Right atrium auricular region (tissue), 2 donors: ENCODE results near the gene SRRM1. TPM values are rescaled to one million over a fixed set of nuclear protein-coding genes. Genes with fewer than 3 reads are reported as not detected.

Experiments used
- DNase-seq: peaks from one replicate; pipeline ENCODE4 v3.0.0-alpha.2; 2019; ENCODE audit warnings: low spot score
- H3K27ac ChIP-seq, 2 donors: fragments of 200-600 bp; sonication (generic); 1 replicate in 1 of 2; 2 replicates in 1 of 2; pipeline ENCODE4 v1.5.1; 2016 to 2019
- H3K27me3 ChIP-seq, 2 donors: fragments of 200-600 bp; sonication (generic); one replicate each; pipeline versions ENCODE4 v1.5.1 to v1.6.0; 2017 to 2019
- H3K36me3 ChIP-seq: fragments of 200-600 bp; sonication (generic); one replicate; pipeline ENCODE4 v1.5.1; 2016
- H3K4me1 ChIP-seq, 2 donors: fragments of 200-600 bp; sonication (generic); one replicate each; pipeline versions ENCODE4 v1.5.1 to v1.6.0; 2017 to 2019
- H3K4me3 ChIP-seq, 2 donors: fragments of 200-600 bp; sonication (generic); 1 replicate in 1 of 2; 2 replicates in 1 of 2; pipeline ENCODE4 v1.5.1; 2017 to 2019; ENCODE audit warnings: mild to moderate bottlenecking in 1 of 2, moderate library complexity in 1 of 2
- H3K9me3 ChIP-seq, 2 donors: fragments of 200-600 bp; sonication (generic); one replicate each; pipeline ENCODE4 v1.5.1; 2019
- CTCF ChIP-seq, 2 donors: fragments of 200-600 bp; sonication (generic); IDR thresholded peaks; one replicate each; pipeline ENCODE4 v1.5.1; 2019; ENCODE audit warnings: antibody characterized with exemption in 2 of 2
- total RNA-seq, 2 donors: library from RNA; depleted of rRNA; stranded (reverse); fragments of >200 nt; gene quantifications; one replicate each; pipeline ENCODE4 v1.1.0, GENCODE V29; 2016

Gene SRRM1
- total RNA-seq, 2 donors from 2014 or later, result 49.5 to 50.5 TPM

GRCh38 chr1:24648919-24649318, 5.8 kb downstream of the SRRM1 start:
- Histone ChIP-seq H3K27ac (no peak overlapping the region), H3K4me3 (no peak overlapping the region), H3K4me1 (peaks cover 0 to 19% of the 10 kb centered on the region in 2 donors), H3K9me3 (no peaks in the 10 kb centered on the region), H3K27me3 (no peaks in the 10 kb centered on the region), H3K36me3 (peaks cover 81% of the 10 kb centered on the region)
- TF ChIP-seq CTCF (IDR thresholded peaks at IDR 0.05), result no peak
- DNase-seq, result no peak

GRCh38 chr1:24652382-24652781, 9.3 kb downstream of the SRRM1 start:
- Histone ChIP-seq H3K4me1 (no peaks in the 10 kb centered on the region), H3K9me3 (no peaks in the 10 kb centered on the region), H3K36me3 (peaks cover 98% of the 10 kb centered on the region), H3K27ac (no peak overlapping the region), H3K4me3 (no peak overlapping the region), H3K27me3 (no peaks in the 10 kb centered on the region)
- TF ChIP-seq CTCF (IDR thresholded peaks at IDR 0.05), result no peak
- DNase-seq, result no peak

GRCh38 chr1:24654010-24654409, 10.9 kb downstream of the SRRM1 start:
- H3K27ac ChIP-seq, result no peak overlapping the region
- H3K9me3 ChIP-seq, result no peaks in the 10 kb centered on the region

GRCh38 chr1:24656046-24656445, 12.9 kb downstream of the SRRM1 start:
- no peak for DNase-seq
- Histone ChIP-seq H3K27me3 (no peaks in the 10 kb centered on the region), H3K27ac (no peak overlapping the region), H3K9me3 (no peaks in the 10 kb centered on the region), H3K4me1 (no peaks in the 10 kb centered on the region), H3K36me3 (peaks cover 90% of the 10 kb centered on the region), H3K4me3 (no peak overlapping the region)
- TF ChIP-seq CTCF (IDR thresholded peaks at IDR 0.05), result no peak

More at GRCh38 chr1:24654010-24654409, 10.9 kb downstream of the SRRM1 start:
- no peak overlapping the region for H3K4me3 ChIP-seq
- H3K4me1 ChIP-seq, result no peaks in the 10 kb centered on the region
- no peaks in the 10 kb centered on the region for H3K27me3 ChIP-seq
- TF ChIP-seq CTCF (IDR thresholded peaks at IDR 0.05), result no peak
- no peak for DNase-seq
- peaks cover 99% of the 10 kb centered on the region for H3K36me3 ChIP-seq

GRCh38 chr1:24657781-24658180, 14.7 kb downstream of the SRRM1 start:
- TF ChIP-seq CTCF (IDR thresholded peaks at IDR 0.05), result no peak
- no peak overlapping the region for H3K4me3 ChIP-seq
- H3K27ac ChIP-seq, result no peak overlapping the region
- no peak for DNase-seq
- no peaks in the 10 kb centered on the region for H3K4me1 ChIP-seq
- H3K27me3 ChIP-seq, result no peaks in the 10 kb centered on the region
- no peaks in the 10 kb centered on the region for H3K9me3 ChIP-seq
- peaks cover 90% of the 10 kb centered on the region for H3K36me3 ChIP-seq

- Histone ChIP-seq H3K36me3 (peaks cover 90% of the 10 kb centered on the region), H3K27me3 (no peaks in the 10 kb centered on the region), H3K4me3 (no peak overlapping the region), H3K27ac (no peak overlapping the region), H3K9me3 (no peaks in the 10 kb centered on the region), H3K4me1 (no peaks in the 10 kb centered on the region)
- no peak for DNase-seq
- TF ChIP-seq CTCF (IDR thresholded peaks at IDR 0.05), result no peak
These were observed 16.2 kb downstream of the SRRM1 start for GRCh38 chr1:24659166-24659904.
